IPS-18c (cell line): ENCODE data around the gene SETD2.

Source experiments
- H3K4me3 ChIP-seq: 2 replicates; pipeline ENCODE4 v1.7.0; 2013; ENCODE audit warnings: low read depth, mild to moderate bottlenecking, low read length, moderate library complexity; ENCODE audit not compliant: insufficient read depth
- H3K9me3 ChIP-seq: one replicate; pipeline ENCODE4 v1.6.1; 2013; ENCODE audit warnings: mild to moderate bottlenecking, low read length, moderate library complexity; ENCODE audit not compliant: control insufficient read depth, insufficient read depth

The SETD2 gene

DNA sequence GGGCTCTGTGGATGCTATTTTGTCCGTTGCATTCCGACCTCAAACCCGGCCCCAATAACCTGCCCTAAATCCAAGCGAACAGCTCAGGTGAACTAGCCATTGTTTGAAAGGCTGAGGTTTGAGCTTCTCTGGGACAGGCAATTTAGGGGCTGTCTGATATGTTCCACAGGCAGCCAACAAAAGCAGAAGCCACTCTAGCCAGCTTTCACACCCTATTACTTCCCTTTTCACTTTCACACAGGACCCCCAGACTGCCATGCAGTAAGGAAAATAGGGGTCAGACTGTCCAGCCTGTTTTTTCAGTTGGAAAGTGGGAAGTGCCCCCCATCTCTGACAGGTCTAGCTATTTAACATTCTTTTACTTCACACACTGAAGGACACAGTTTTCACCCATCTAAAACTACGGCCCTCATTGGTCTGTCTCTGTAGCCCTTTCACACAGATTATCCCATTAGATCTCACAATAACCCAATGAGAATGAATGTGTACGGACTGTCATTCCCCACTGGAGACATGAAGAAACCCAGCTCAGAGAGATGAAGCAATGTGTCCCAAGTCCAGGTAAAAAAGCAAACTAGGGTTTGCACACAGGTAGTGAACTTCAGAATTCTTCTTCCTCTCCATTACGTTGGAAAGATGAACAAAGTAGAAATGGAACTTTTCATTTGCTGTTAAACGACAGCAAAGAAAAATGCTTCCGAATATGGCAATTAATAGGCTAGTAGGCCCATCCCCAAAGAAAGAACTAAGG, 189.3 kb downstream of the SETD2 start:
- Histone ChIP-seq H3K4me3 (no peak overlapping the region), H3K9me3 (no peaks in the 10 kb centered on the region)

DNA sequence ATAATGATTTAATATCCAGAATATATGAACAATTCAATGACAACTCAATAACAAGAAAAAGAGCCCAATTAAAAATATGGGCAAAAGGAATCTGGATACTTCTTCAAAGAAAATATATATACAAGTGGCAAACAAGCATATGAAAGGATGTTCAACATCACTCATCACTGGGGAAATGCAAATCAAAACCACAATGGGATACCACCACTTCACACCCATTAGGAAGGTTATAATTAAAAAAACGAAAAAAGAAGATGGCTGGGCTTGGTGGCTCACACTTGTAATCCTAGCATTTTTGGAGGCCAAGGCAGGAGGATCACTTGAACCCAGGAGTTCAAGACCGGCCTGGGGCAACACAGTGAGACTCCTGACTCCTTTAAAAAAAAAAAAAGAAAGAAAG, 191.5 kb downstream of the SETD2 start:
- H3K9me3 ChIP-seq = no peaks in the 10 kb centered on the region
- H3K4me3 ChIP-seq = no peak overlapping the region

DNA sequence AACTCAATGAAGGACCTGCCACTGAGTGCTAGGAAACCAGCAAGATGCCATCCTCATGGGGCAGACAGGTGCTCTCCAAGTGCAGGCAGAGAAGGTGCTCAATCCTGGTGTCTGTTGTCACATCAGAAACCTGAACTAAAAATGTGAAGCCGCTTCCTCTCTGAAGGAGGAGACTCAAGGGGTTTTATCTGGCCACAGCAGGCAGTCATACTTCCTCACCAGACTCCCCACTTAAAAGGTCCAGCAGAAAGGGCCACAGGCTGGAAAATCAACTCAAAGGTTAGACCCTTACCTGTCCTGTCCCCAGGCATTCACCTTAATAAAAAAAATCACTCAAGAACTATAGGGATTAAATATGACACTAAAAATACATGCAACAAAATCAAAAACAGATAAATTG, 192.2 kb downstream of the SETD2 start:
- no peaks in the 10 kb centered on the region for H3K9me3 ChIP-seq
- H3K4me3 ChIP-seq = no peak overlapping the region

DNA sequence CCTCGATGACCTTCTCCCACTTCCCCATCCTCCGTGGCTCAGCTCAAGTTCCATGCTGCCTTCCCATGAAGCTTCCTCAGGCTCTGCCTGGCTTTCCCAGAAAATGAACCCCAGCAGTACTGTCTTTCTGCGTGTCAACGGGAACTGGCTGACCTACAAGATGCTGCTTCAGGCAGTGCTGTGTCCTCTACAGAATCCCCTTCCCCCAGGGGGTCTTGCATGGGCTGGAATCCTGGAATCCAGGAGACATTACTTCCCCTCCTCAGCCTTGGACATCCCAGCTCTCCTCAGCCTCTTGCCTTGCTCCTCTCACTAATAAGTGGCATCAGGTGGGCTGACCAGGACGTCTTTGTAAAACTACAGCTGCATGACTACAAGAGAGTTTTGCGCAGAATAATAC, 192.8 kb downstream of the SETD2 start:
- no peaks in the 10 kb centered on the region for H3K9me3 ChIP-seq
- H3K4me3 ChIP-seq = no peak overlapping the region

DNA sequence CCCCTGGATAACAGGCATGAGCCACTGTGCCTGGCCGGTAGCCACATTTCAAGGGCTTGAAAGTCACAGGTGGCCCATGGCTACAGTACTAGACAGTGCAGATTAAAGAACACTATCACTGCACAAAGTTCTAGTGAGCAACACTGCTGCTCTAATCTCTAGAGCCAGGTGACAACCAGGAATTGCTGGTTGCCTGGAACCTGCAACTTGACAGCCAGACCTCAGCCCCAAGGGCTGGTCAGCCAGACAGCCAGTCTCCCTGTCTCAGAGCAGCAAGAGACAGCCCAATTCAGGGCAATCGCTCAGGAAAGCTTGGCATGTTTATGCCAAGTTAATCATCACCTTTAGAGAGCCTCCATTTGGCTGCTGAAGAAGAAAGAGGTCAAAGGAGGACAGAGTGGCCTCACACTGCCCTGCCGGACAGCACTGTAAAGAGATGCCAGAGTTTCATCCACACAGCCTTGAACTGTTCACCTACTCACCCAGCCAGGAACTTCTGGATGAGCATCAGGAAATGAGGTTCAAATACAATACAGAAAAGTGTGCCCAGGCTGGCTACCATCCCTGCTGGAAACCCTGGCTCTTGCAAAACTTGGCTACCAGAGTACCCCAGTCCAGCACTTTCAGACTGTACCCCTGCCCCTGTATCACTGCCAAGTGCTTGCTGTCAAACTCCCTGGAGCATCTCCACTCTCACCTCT, 193.4 kb downstream of the SETD2 start:
- Histone ChIP-seq H3K9me3 (no peaks in the 10 kb centered on the region), H3K4me3 (no peak overlapping the region)

DNA sequence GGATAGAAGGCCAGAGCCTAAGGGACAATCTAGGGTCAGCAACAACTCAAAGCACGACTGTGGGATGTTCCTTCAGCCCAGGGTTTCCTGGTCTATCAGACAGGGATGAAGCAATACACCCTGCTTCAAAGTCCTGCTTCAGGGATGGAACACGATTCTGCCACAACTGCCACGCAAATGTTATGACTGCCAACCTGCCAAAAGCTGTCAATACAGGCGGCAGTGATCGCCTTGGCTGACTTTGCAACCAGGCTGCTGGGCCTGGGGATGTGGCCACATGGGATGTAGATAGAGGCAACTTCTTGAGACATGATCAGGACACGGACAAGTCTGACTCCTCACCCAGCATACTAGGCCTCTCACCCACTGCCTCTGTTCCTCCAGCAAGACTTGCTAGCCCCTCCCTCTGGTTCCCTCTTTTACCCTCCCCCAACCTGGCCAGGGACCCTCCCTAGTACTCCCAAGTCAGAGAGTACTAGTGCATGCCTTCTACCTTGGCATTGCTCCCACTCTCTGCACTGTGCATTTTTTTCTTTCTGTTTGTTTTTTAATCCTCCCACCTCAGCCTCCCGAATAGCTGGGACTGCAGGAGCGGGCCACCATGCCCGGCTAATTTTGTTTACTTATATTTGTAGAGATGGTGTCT, 195.0 kb downstream of the SETD2 start:
- H3K4me3 ChIP-seq = no peak overlapping the region
- H3K9me3 ChIP-seq = no peaks in the 10 kb centered on the region

DNA sequence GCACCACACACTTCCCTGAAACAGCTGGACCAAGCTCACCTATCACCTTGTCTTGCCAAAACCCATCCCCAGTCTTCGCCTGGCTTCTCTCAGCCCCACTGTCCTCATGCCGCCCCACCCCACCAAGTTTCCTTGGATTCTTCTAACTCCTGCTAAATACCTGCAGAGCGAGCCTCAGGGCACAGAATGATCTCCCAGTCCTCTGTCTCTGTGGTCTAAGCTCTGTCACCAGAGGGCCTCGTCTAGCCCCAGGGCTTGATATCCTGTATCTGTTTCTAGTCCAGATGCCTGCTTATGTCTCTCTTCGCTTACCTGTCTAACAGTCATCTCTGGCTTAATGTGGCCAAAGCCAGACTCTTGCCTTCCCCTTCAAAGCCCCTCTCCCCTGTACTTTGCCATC, 197.1 kb downstream of the SETD2 start:
- Histone ChIP-seq H3K4me3 (no peak overlapping the region), H3K9me3 (no peaks in the 10 kb centered on the region)
